KG1 (cell line): Measurements from ENCODE around the gene YWHAG.
"Not testable (repeated sequence)": the region's sequence is repeated elsewhere in the genome, so short reads cannot be mapped to it uniquely, and the experiment has no call there.

Experiments used
- DNase-seq: peaks from one replicate; lab custom pipeline; 2025; lab: John Stamatoyannopoulos, UW

The YWHAG gene

DNA sequence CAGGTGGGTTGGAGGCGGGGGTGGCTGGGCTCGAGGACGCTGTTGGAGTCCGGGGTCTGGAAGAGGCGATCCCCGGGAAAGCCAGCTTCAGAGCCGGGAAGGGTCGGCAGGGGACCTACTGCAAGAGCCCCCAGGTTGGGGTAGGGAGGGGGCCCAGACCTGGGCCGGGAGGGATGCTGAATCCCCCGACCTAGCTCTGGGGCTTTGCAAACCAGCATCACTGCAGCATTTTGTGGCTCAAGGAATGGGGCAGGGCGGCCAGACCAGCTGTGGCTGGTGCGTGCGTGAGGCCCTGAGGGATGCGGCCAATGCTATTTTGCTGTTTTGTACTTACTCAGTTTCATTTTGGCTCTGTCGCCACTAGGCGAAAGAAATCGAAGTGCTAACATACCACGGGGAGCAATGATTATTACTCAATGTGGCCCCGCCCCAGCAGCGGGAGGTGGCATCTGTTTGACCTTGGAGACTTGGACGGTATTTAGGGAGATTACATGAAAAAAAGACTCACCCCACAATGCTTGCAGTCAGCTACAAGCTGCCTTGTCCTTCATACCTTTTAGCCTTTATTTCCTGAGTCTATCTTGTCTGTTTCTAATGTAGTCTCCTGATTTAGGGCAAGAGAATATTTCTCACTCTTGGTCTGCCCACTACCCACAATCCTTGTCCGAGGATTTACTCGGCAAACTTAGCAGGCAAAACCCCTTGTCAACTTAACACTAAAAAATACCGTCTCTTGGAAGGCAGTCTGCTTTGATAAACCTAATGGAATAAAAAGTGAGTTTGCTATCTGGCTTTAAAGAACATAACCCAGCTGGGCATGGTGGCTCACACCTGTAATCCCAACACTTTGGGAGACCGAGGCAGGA, 40.1 kb downstream of the YWHAG start:
- peak; percentile 53 for DNase-seq

DNA sequence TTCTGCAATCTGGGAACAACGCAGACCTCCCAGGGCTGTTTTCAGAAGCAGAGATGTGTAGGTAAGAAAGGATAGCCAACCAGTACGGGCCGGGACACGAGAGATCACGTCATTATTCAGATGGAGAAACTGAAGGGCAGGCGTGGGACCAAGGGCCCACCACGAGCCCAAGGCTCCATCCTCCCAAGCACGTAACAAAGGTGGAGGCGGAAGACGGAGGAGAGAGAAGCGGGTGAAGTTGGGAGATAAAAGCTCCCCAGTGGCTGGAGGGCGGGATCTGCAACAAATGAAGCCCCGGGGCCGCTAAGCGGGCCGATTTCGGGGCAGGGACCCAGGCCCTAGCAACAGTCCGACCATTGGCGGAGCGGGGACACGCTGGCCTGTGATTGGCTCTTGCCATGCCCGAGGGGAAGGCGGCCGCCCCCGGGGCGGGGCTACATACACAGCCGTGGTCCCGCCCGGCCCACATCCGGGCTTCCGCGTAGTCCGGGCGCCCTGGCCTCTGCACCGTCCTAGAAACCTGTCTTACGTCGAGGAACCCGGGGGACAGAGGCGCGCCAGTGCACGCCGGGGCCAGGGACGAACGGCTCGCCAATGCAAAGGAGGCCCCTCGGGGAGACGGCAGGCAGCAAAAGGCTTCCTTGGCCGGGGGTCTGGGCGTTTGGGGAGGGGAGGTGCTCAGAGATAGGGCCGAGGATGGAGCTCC, 40.9 kb downstream of the YWHAG start:
- DNase-seq = peak; percentile 87

DNA sequence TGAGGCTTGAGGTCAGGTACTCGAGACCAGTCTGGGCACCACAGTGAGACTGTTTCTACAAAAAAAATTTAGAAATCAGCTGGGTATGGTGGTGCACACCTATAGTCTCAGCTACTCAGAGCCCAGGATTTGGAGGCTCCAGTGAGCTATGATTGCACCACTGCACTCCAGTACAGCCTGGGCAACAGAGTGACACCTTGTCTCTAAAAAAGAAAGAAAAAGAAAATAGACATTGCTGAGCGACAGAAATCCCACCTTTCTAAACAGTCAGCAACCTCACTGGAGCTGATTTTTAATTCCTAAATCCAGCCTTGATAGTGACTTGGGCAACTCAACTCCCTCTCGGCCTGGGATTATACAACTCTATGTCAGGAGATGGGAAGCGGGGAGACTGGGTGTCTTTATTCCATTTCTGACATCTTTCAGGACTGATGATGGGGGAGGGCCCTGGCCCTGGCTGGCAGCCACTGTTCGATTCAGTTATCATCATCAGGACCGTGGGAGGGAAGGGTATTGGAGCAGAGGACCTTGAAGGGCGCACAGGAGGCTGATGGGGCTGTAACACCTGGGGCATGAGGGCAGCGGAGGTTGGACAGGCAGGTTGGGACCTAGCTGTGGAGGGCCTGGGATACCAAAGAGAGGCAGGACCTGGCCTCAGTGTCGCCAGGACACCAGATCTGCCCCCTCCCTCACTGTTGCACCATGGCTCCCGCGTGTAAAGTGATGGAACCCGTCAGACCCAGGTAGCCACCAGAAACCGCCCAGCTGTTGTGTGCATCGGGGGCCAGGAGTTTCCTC, 41.6 kb downstream of the YWHAG start:
- DNase-seq = no peak

DNA sequence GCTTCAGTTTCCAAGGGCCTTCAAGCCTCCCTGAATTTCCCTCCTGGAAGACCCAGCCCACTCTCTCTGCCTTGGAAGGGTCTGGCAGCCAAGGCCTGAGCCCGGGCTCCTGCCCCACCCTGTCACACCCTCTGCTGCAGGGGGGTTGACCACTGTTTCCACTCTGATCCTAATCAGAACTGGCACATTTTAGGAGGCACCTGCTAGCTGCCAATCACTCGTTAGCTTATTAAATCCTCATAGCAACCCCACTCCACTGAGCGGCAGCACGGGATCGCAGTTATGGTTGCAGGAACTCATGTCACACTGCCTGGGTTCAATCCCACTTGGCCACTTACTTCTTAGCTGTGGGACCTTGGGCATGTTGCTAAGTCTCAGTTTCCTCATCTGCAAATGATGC, 43.4 kb downstream of the YWHAG start:
- DNase-seq = no peak

DNA sequence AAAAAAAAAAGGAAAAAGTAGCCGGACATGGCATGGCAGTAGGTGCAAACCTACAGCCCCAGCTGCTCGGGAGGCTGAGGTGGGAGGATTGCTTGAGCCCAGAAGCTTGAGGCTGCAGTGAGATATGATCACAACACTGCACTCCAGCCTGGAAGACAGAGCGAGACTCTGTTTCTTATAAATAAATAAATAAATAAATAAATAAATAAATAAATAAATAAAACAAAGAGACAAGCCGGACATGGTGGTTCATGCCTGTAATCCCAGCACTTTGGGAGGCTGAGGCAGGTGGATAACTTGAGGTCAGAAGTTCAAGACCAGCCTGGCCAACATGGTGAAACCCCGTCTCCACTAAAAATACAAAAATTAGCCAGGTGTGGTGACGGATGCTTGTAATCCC, 44.1 kb downstream of the YWHAG start:
- DNase-seq = not testable (repeated sequence)

DNA sequence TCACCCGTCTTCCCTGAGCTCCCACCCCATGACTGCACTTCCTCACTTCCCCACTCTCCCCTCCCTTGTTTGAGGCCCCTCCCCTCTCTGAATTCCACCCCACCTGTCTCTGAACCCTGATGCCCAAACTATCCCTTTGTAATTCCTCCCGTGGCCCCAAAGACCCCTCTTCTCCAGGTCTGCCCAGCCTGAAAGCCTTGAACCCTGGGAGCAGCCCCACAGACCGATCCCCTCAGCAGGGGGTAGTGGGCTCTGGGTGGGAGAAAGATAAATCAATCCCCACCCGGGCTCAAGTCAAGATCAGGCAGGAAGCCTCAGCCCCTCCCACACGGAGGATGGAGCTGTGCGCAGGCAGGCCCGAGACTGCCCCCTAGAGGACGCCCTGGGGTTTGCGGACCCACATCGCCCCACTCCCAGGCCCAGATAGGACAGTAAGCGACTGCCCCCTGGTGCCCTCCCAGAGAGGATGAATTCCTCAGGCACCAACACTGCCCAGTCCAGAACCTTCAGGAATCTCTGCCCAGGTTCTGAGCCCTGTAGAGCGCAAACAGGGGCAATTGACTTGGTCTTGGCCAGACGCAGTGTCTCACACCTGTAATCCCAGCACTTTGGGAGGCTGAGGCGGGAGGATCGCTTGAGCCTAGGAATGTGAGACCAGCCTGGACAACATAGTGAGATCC, 44.6 kb downstream of the YWHAG start:
- DNase-seq = peak; percentile 82

DNA sequence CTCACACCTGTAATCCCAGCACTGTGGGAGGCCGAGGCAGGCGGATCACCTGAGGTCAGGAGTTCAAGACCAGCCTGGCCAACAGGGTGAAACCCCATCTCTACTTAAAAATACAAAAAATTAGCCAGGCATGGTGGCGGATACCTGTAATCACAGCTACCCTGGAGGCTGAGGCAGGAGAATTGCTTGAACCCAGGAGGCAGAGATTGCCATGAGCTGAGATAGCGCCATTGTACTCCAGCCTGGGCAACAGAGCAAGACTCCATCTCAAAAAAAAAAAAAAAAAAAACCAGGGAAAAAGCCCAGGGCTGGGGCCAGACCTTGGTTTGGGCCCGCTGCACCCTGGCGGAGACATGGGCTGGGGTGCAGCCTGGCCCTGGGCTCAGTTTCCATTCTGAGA, 47.0 kb downstream of the YWHAG start:
- DNase-seq = not testable (repeated sequence)

DNA sequence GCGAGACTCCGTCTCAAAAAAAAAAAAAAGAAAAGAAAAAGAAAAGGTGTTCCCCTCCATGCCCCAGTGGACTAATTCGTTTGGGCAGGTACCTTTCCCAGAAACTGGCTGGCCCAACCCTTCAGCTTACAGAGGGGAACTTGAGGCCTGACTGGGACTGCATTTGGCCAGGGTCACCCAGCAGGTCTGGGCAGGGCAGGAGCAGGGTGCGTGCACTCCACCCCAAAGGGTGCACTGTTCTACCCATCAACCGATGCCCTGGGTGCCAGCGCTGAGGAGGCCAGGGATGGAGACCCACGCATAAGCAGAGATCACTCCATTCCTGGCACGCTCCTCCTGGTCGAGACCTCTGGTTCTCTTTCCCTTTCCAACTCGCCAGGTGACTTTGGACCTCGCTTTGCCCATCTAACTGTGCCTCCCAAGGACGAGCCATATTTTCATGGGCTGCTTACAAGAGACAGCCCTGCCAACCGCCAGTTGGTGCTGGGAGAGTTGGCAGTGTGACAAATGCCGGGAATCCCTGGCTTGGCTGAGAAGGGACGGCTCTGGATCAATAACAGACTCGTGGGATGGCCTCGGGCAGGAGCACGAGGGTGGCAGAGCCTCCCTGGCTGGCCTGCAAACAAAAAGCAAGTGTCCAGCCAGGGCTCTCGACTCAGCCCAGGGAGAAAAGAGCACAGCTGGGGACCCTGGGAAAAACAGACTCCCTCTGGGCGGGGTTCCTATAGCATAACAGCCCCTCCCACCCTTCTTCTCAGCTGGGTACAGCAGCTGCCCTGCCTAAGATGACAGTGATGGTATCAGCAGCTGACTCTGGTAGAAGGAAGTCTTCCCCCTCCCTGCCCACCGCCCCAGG, 48.5 kb downstream of the YWHAG start:
- no peak for DNase-seq

DNA sequence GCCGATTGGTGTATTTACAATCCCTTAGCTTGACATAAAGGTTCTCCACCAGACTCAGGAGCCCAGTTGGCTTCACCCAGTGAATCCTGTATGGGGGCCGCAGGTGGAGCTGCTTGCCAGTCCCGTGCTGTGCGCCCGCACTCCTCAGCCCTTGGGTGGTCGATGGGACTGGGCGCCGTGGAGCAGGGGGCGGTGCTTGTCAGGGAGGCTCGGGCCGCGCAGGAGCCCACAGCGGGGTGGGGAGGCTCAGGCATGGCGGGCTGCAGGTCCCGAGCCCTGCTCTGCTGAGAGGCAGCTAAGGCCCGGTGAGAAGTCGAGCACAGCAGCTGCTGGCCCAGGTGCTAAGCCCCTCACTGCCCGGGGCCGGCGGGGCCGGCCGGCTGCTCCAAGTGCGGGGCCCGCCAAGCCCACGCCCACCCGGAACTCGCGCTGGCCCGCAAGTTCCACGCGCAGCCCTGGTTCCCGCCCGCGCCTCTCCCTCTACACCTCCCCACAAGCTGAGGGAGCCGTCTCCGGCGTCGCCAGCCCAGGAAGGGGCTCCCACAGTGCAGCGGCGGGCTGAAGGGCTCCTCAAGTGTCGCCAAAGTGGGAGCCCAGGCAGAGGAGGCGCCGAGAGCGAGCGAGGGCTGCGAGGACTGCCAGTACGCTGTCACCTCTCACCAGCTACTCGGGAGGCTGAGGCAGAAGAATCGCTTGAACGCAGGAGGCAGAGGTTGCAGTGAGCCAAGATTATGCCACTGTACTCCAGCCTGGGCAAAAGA, 49.3 kb downstream of the YWHAG start:
- DNase-seq = not testable (repeated sequence)

DNA sequence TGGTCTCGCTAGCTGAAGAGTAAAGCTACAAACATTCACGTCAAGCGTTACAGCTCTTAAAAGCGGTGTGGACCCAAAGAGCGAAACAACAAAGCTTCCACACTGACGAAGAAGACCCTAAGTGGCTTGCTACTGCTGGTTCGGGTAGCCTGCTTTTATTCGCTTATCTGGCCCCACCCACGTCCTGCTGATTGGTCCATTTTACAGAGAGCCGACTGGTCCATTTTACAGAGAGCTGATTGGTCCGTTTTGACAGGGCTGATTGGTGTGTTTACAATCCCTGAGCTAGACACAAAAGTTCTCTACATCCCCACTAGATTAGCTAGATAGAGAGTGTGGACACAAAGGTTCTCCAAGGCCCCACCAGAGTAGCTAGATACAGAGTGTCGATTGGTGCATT, 49.9 kb downstream of the YWHAG start:
- not testable (repeated sequence) for DNase-seq

DNA sequence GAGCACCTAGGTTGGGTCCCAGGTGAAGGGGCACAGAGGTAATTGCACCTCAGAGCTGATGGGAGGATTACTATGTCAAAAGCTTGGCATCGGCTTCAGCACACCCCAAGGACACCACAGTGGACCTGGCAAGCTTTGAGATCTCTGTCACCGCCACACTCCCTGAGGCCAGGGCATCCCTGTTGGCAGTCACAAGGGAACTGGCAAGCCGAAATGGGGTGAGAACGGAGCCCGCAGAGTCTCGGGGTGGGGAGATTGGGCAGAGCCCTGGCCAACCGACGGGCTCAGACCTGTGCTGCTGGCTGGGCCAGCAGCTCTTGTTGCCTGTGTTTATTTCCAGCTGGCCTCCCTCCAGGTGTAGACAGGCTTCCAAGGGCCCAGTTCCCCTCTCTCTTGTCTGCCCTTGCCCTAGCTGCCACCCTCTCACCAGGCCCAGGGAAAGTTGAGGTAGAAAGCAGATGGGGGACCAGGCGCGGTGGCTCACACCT, 53.9 kb downstream of the YWHAG start:
- DNase-seq = no peak

DNA sequence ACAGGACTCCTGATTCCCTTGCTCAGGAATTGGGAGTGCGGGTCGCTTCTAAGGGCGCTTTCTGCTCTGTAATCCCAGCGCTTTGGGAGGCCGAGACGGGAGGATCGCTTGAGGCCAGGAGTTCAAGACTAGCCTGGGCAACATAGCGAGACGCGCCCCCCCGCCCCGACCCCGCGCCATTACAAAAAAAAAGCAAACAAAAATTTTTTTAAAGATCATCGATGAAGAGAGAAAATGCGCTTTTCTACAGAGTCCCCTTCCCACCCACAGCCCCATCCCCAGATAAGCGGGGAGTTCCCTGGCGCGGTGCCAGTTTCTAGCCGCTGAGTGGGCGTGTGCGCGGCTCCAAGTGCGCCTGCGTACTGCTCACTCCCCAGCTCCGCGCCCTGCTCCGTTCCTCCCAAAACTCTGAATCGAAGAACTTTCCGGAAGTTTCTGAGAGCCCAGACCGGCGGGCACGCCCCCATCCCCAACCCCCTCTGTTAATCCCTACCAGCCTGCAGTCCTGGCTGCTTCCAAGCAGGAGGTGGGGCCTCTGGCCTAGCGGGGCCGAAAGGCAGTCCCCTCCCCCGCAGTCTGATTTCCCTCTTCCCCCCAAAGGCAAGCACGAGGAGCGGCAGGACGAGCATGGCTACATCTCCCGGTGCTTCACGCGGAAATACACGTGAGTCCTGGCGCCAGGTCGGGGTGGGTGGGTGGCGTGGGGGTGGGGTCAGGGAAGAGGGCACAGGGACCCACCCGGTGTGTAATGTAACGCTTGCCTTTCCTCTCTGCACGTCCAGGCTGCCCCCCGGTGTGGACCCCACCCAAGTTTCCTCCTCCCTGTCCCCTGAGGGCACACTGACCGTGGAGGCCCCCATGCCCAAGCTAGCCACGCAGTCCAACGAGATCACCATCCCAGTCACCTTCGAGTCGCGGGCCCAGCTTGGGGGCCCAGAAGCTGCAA, 55.3 kb downstream of the YWHAG start:
- no peak for DNase-seq

DNA sequence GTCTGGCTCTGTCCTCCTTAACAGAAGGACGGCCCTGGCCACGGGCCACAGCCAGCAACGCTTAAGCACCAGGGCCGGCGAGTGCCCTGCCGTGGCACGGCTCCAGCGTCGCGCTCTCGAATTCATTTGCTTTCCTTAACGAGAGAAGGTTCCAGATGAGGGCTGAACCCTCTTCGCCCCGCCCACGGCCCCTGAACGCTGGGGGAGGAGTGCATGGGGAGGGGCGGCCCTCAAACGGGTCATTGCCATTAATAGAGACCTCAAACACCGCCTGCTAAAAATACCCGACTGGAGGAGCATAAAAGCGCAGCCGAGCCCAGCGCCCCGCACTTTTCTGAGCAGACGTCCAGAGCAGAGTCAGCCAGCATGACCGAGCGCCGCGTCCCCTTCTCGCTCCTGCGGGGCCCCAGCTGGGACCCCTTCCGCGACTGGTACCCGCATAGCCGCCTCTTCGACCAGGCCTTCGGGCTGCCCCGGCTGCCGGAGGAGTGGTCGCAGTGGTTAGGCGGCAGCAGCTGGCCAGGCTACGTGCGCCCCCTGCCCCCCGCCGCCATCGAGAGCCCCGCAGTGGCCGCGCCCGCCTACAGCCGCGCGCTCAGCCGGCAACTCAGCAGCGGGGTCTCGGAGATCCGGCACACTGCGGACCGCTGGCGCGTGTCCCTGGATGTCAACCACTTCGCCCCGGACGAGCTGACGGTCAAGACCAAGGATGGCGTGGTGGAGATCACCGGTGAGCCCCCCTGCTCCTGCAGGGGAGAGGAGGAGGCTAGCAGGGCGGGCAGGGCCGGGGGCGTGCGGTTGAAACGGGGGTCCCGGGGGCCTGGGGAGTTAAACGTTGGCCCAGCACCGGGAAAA, 56.2 kb downstream of the YWHAG start, which contains the start of gene HSPB1:
Gene HSPB1, plus strand, starts transcription at position 327 of the 855 bp plus-strand sequence. Its CDS starts 40 bp downstream, at position 367.
- no peak for DNase-seq

DNA sequence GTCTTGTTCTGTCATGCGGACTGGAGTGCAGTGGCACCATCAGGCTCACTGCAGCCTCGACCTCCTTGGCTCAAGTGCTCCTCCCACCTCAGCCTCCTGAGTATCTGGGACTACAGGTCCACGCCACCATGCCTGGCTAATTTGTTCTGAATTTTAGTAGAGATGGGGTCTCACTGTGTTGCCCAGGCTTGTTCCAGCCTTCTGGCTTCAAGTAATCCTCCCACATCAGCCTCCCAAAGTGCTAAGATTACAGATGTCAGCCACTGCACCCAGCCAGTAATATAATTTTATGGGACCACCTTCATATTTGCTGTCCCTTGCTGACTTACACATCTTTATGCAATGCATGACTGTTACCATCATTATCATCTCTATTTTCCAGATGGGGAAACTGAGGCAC, 57.8 kb downstream of the YWHAG start:
- no peak for DNase-seq

DNA sequence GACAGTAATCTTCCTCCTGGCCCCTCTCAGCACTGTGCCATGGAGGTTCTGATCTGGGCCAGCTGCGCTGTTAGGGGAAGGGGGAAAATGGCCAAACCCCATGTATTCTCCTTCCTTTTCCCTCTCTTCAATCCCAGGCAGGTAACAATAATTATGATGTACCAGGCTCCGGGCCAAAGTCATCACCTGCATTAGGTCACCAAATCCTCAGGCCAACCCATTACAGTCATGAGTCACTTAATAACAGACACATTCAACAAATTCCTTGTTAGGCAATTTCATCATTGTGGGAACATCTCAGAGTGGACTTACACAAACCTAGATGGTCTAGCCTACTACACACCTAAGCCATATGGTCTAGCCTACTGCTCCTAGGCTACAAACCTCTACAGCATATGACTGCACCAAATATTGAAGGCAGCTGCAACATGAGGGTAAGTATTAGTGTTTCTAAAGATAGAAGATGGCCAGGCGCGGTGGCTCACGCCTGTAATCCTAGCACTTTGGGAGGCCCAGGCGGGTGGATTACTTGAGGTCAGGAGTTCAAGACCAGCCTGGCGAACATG, 58.5 kb downstream of the YWHAG start:
- DNase-seq = no peak

DNA sequence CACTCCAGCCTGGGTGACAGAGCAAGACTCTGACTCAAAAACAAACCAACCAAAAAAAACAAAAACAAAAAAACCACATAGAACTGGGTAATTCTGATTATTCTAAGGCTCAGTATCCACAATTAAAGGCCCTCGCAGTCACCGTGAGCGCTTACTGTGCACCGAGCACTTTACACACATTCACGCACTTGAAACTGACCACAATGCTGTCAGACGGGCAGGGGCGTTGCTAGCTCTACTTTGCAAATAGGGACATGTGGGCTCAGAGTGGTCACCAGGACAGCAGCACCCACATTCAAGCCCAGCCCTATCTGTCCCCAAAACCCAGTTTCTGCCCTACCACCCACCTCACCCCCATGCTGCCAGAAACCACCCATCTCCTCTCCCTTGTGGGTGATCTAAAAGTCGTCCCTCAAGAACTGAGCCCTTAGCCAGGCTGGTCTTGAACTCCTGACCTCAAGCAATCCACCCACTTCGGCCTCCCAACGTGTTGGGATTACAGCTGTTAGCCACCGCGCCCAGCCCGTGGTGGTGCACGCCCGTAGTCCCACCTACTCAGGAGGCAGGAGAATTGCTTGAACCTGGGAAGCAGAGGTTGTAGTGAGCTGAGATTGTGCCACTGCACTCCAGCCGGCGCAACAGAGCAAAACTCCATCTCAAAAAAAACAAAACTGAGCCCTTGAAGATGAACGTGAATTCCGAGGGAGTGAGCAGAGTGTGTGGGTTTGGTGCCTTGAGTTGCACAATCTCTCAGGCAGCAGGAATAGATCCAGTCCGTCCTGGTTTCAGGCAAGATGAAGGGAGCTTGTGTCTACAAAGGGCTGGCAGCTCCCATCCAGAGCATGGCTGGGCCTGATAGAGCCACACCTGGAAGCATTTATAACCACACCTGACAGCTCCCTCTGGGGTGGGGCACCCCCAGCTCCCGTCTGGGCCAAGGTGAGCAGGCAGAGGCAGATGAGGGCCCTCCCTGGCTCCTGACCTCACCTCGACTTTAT, 61.7 kb downstream of the YWHAG start:
- DNase-seq = no peak
